SH-SY5Y (cell line): ENCODE data around the gene TUBGCP3.

Experiments
- GATA2 ChIP-seq: IDR thresholded peaks from 2 replicates; pipeline ENCODE4 v1.6.1; 2011; ENCODE audit warnings: mild to moderate bottlenecking, low read depth, low read length
- GATA3 ChIP-seq: IDR thresholded peaks from 2 replicates; pipeline ENCODE4 v1.6.1; 2011; ENCODE audit warnings: low read depth, mild to moderate bottlenecking, low read length, moderate library complexity

- TF ChIP-seq GATA3 = no peak
- TF ChIP-seq GATA2 = no peak
Observed at GRCh38 chr13:112475889-112476288, 112.1 kb downstream of the TUBGCP3 start.
